Ascending aorta (tissue), 2 donors: Measurements from ENCODE around the gene VIPR2. TPM values are rescaled to one million over a fixed set of nuclear protein-coding genes. Genes with fewer than 3 reads are reported as not detected.
"Not testable (repeated sequence)": the region's sequence is repeated elsewhere in the genome, so short reads cannot be mapped to it uniquely, and the experiment has no call there.

Experiments used
- DNase-seq, 2 donors: peaks; one replicate each; pipeline ENCODE4 v3.0.0-alpha.2; 2019; ENCODE audit warnings: low spot score in 2 of 2
- H3K27ac ChIP-seq, 2 donors: fragments of 200-600 bp; sonication (generic); one replicate each; pipeline ENCODE4 v1.5.1; 2016 to 2017; ENCODE audit warnings: mild to moderate bottlenecking in 1 of 2
- H3K27me3 ChIP-seq: fragments of 200-600 bp; sonication (generic); one replicate; pipeline ENCODE4 v1.5.1; 2017
- H3K36me3 ChIP-seq, 2 donors: fragments of 200-600 bp; sonication (generic); one replicate each; pipeline ENCODE4 v1.5.1; 2016
- H3K4me1 ChIP-seq, 2 donors: fragments of 200-600 bp; sonication (generic); one replicate each; pipeline ENCODE4 v1.5.1; 2016 to 2017; ENCODE audit warnings: mild to moderate bottlenecking in 1 of 2
- H3K4me3 ChIP-seq, 2 donors: fragments of 200-600 bp; sonication (generic); one replicate each; pipeline ENCODE4 v1.5.1; 2016 to 2017; ENCODE audit warnings: mild to moderate bottlenecking in 1 of 2
- H3K9me3 ChIP-seq, 2 donors: fragments of 200-600 bp; sonication (generic); one replicate each; pipeline ENCODE4 v1.5.1; 2016
- CTCF ChIP-seq, 3 experiments: fragments of 200-600 bp in 2 of 3; fragments of 450-650 bp in 1 of 3; sonication (generic) in 2 of 3; IDR thresholded peaks; one replicate each; pipeline ENCODE4 v1.5.1; 2016 to 2019; ENCODE audit warnings: antibody characterized with exemption in 3 of 3, mild to moderate bottlenecking in 1 of 3, moderate library complexity in 1 of 3
- intact Hi-C: fragments of 100-400 bp; cut with DNase I; formaldehyde crosslinking; loops from one replicate; pipeline ENCODE4 v1.15.1; 2023
- total RNA-seq: library from RNA; depleted of rRNA; stranded (reverse); fragments of >200 nt; gene quantifications from one replicate; pipeline ENCODE4 v1.1.0, GENCODE V29; 2016

The VIPR2 gene
- total RNA-seq, 1 donor from 2014 or later: 17.8 TPM

GRCh38 chr7:159000070-159000469 is 144.6 kb downstream of the VIPR2 start:
- Histone ChIP-seq H3K27ac (no peak overlapping the region), H3K27me3 (no peaks in the 10 kb centered on the region), H3K36me3 (no peaks in the 10 kb centered on the region), H3K9me3 (no peaks in the 10 kb centered on the region), H3K4me3 (no peak overlapping the region), H3K4me1 (no peaks in the 10 kb centered on the region)
- no peak for DNase-seq
- TF ChIP-seq CTCF (IDR thresholded peaks at IDR 0.05): no peak
- intact Hi-C loops: no loop called here

- Histone ChIP-seq H3K36me3 (no peaks in the 10 kb centered on the region), H3K27ac (no peak overlapping the region), H3K9me3 (no peaks in the 10 kb centered on the region), H3K4me3 (no peak overlapping the region), H3K27me3 (no peaks in the 10 kb centered on the region), H3K4me1 (no peaks in the 10 kb centered on the region)
- DNase-seq: no peak
- intact Hi-C loops: no loop called here
- TF ChIP-seq CTCF (IDR thresholded peaks at IDR 0.05): no peak
Observed at GRCh38 chr7:158999496-158999895, 145.2 kb downstream of the VIPR2 start.

GRCh38 chr7:158998261-158998660 is 146.4 kb downstream of the VIPR2 start:
- H3K4me1 ChIP-seq, H3K4me3 ChIP-seq, H3K27ac ChIP-seq, DNase-seq, H3K9me3 ChIP-seq, intact Hi-C loops, H3K27me3 ChIP-seq, H3K36me3 ChIP-seq: not testable (repeated sequence)

- no peak for TF ChIP-seq CTCF (IDR thresholded peaks at IDR 0.05)
- Histone ChIP-seq H3K27me3 (no peaks in the 10 kb centered on the region), H3K4me3 (peak overlapping the region in 1 of 2 donors; percentile 48)
Observed at GRCh38 chr7:158997471-158997870, 147.2 kb downstream of the VIPR2 start.

GRCh38 chr7:158997110-158997453 is 147.6 kb downstream of the VIPR2 start:
- TF ChIP-seq CTCF (IDR thresholded peaks at IDR 0.05): no peak
- intact Hi-C loops: no loop called here
- no peaks in the 10 kb centered on the region for H3K36me3 ChIP-seq
- DNase-seq: no peak
- H3K4me3 ChIP-seq: peak overlapping the region in 1 of 2 donors; percentile 48
- no peaks in the 10 kb centered on the region for H3K4me1 ChIP-seq
- no peaks in the 10 kb centered on the region for H3K9me3 ChIP-seq
- no peak overlapping the region for H3K27ac ChIP-seq
- H3K27me3 ChIP-seq: no peaks in the 10 kb centered on the region

More at GRCh38 chr7:158997471-158997870, 147.2 kb downstream of the VIPR2 start:
- DNase-seq: no peak
- Histone ChIP-seq H3K27ac (no peak overlapping the region), H3K9me3 (no peaks in the 10 kb centered on the region), H3K4me1 (no peaks in the 10 kb centered on the region), H3K36me3 (no peaks in the 10 kb centered on the region)
- intact Hi-C loops: no loop called here

- Histone ChIP-seq H3K4me3 (peak overlapping the region in 1 of 2 donors; percentile 48), H3K27me3 (no peaks in the 10 kb centered on the region), H3K4me1 (no peaks in the 10 kb centered on the region), H3K36me3 (no peaks in the 10 kb centered on the region), H3K9me3 (no peaks in the 10 kb centered on the region), H3K27ac (no peak overlapping the region)
- no peak for TF ChIP-seq CTCF (IDR thresholded peaks at IDR 0.05)
- no peak for DNase-seq
- intact Hi-C loops: no loop called here
Observed at GRCh38 chr7:158996214-158997109, 148.2 kb downstream of the VIPR2 start.
